Stimulated activated CD8-positive, alpha-beta memory T cell treated with anti-CD3 and anti-CD28 coated beads, Interleukin-7, amount 100 ng/mL, for 1 hour (primary cell): Measurements from ENCODE around the gene ABHD8.

Experiments
- DNase-seq, 2 donors: peaks; one replicate each; pipeline ENCODE4 v3.0.0-alpha.2; 2020; ENCODE audit warnings: low read depth in 2 of 2

The ABHD8 gene

GRCh38 chr19:17242431-17243208 lies 60.6 kb downstream of the ABHD8 start:
- no peak for DNase-seq
